Natural killer cell (primary cell): ENCODE measurements around the gene WNK2. TPM values are rescaled to one million over a fixed set of nuclear protein-coding genes. Genes with fewer than 3 reads are reported as not detected.

Source experiments
- ATAC-seq, 3 donors: fragments of 150-1000 bp in 2 of 3; fragments of 200-7000 bp in 1 of 3; cut with Tn5 transposase; 1 replicate in 1 of 3; 2 replicates in 2 of 3; pipeline ENCODE4 v1.10.0; 2021; ENCODE audit warnings: mild to moderate bottlenecking in 2 of 3, moderate library complexity in 2 of 3
- DNase-seq, 2 donors: peaks; one replicate each; pipeline versions ENCODE4 v3.0.0 to v3.0.0-alpha.2; 2013 to 2021; ENCODE audit warnings: mixed read lengths in 1 of 2
- H3K27ac ChIP-seq: one replicate; pipeline ENCODE4 v1.5.1; 2013; ENCODE audit warnings: mild to moderate bottlenecking, low read length
- H3K27me3 ChIP-seq: one replicate; pipeline ENCODE4 v1.6.1; 2013; ENCODE audit warnings: low read length; ENCODE audit not compliant: control insufficient read depth, insufficient read depth
- H3K36me3 ChIP-seq: one replicate; pipeline ENCODE4 v1.6.1; 2013; ENCODE audit warnings: low read length; ENCODE audit not compliant: control insufficient read depth, insufficient read depth
- H3K4me1 ChIP-seq: one replicate; pipeline ENCODE4 v1.6.1; 2013; ENCODE audit warnings: low read length; ENCODE audit not compliant: control insufficient read depth, insufficient read depth
- H3K4me3 ChIP-seq: one replicate; pipeline ENCODE4 v1.5.1; 2013; ENCODE audit warnings: low read length
- H3K9me3 ChIP-seq: one replicate; pipeline ENCODE4 v1.6.1; 2013; ENCODE audit warnings: low read length; ENCODE audit not compliant: control insufficient read depth, insufficient read depth
- H3K27ac Mint-ChIP-seq, 2 donors: one replicate each; pipeline ENCODE4 v1.8.0; 2022; ENCODE audit warnings: mild to moderate bottlenecking in 2 of 2, mixed read lengths in 2 of 2, moderate library complexity in 1 of 2
- H3K27me3 Mint-ChIP-seq, 2 donors: one replicate each; pipeline ENCODE4 v1.8.0; 2022; ENCODE audit warnings: low read depth in 2 of 2, mixed read lengths in 2 of 2
- H3K36me3 Mint-ChIP-seq: one replicate; pipeline ENCODE4 v1.8.0; 2022; ENCODE audit warnings: mixed read lengths
- H3K4me1 Mint-ChIP-seq, 2 donors: one replicate each; pipeline ENCODE4 v1.8.0; 2022; ENCODE audit warnings: mixed read lengths in 2 of 2
- H3K4me3 Mint-ChIP-seq: one replicate; pipeline ENCODE4 v1.8.0; 2022; ENCODE audit warnings: mild to moderate bottlenecking, moderate library complexity, mixed read lengths
- H3K9me3 Mint-ChIP-seq, 2 donors: one replicate each; pipeline ENCODE4 v1.8.0; 2022; ENCODE audit warnings: mixed read lengths in 2 of 2
- CTCF ChIP-seq: fragments of 200-600 bp; IDR thresholded peaks from one replicate; pipeline ENCODE4 v1.8.0; 2022; ENCODE audit warnings: antibody characterized with exemption
- WGBS: methylation state at CpG from one replicate; pipeline ENCODE4 v1.1.7; 2013; ENCODE audit warnings: missing lambda C conversion rate; ENCODE audit not compliant: insufficient coverage; 5-methylcytosine and 5-hydroxymethylcytosine counted together
- intact Hi-C: fragments of 100-400 bp; cut with micrococcal nuclease; formaldehyde crosslinking; loops from one replicate; pipeline ENCODE4 v1.14.2; 2022
- total RNA-seq, 4 donors: library from RNA; stranded (reverse); fragments of 120-200 nt in 1 of 4; gene quantifications; one replicate each; pipeline versions ENCODE4 v1.2.3 to v1.2.4, GENCODE V29; 2013 to 2022

Gene WNK2
- total RNA-seq, 3 donors from 2014 or later (not counting 1 experiment from before 2014, with no cell fraction given) = 0.25 TPM; not detected in 2

- no peak overlapping the region for H3K27ac Mint-ChIP-seq
- no peaks in the 10 kb centered on the region for H3K36me3 ChIP-seq
- peaks cover 36 to 43% of the 10 kb centered on the region in 2 donors for H3K27me3 Mint-ChIP-seq
- DNase-seq (peak in 1 of 2 donors; percentile 14), ATAC-seq (no peak)
- WGBS = 89% methylated on average over 15 of the region's 15 CpGs
- no peaks in the 10 kb centered on the region for H3K36me3 Mint-ChIP-seq
- no peak overlapping the region for H3K4me3 ChIP-seq
- no peaks in the 10 kb centered on the region for H3K9me3 ChIP-seq
- peaks cover 0 to 9% of the 10 kb centered on the region in 2 donors for H3K4me1 Mint-ChIP-seq
- no peak overlapping the region for H3K27ac ChIP-seq
- no peak overlapping the region for H3K4me3 Mint-ChIP-seq
- H3K27me3 ChIP-seq = peaks cover 15% of the 10 kb centered on the region
- H3K9me3 Mint-ChIP-seq = no peaks in the 10 kb centered on the region
- intact Hi-C loops = no loop called here
- TF ChIP-seq CTCF = no peak
- peaks cover 5% of the 10 kb centered on the region for H3K4me1 ChIP-seq
Observed at GRCh38 chr9:93305497-93306020, 121.6 kb downstream of the WNK2 start.

- intact Hi-C loops = no loop called here
- Histone ChIP-seq H3K27ac (no peak overlapping the region), H3K27me3 (peaks cover 16% of the 10 kb centered on the region), H3K4me1 (peaks cover 5% of the 10 kb centered on the region), H3K9me3 (no peaks in the 10 kb centered on the region), H3K36me3 (no peaks in the 10 kb centered on the region), H3K4me3 (no peak overlapping the region)
- peaks cover 0 to 9% of the 10 kb centered on the region in 2 donors for H3K4me1 Mint-ChIP-seq
- H3K36me3 Mint-ChIP-seq = no peaks in the 10 kb centered on the region
- WGBS = 92% methylated on average over 9 of the region's 9 CpGs
- no peak overlapping the region for H3K4me3 Mint-ChIP-seq
- no peak overlapping the region for H3K27ac Mint-ChIP-seq
- H3K9me3 Mint-ChIP-seq = no peaks in the 10 kb centered on the region
- no peak for TF ChIP-seq CTCF
- no peak for ATAC-seq
- H3K27me3 Mint-ChIP-seq = peaks cover 36 to 43% of the 10 kb centered on the region in 2 donors
- DNase-seq = no peak
Observed at GRCh38 chr9:93306081-93306480, 122.1 kb downstream of the WNK2 start.

GRCh38 chr9:93306579-93307091 is 122.7 kb downstream of the WNK2 start:
- no peak overlapping the region for H3K4me3 ChIP-seq
- Mint-ChIP-seq H3K27ac (no peak overlapping the region), H3K27me3 (peaks cover 39 to 47% of the 10 kb centered on the region in 2 donors), H3K9me3 (no peaks in the 10 kb centered on the region), H3K36me3 (no peaks in the 10 kb centered on the region), H3K4me3 (no peak overlapping the region), H3K4me1 (peaks cover 0 to 9% of the 10 kb centered on the region in 2 donors)
- TF ChIP-seq CTCF = no peak
- peaks cover 5% of the 10 kb centered on the region for H3K4me1 ChIP-seq
- DNase-seq = no peak
- no peak overlapping the region for H3K27ac ChIP-seq
- 92% methylated on average over 35 of the region's 35 CpGs for WGBS
- no peaks in the 10 kb centered on the region for H3K9me3 ChIP-seq
- ATAC-seq = no peak
- no peaks in the 10 kb centered on the region for H3K36me3 ChIP-seq
- H3K27me3 ChIP-seq = peaks cover 20% of the 10 kb centered on the region
- intact Hi-C loops = no loop called here
